Right hindlimb (tissue), 1 donor: ENCODE results near the gene REPS1.
"Not testable (repeated sequence)": the region's sequence is repeated elsewhere in the genome, so short reads cannot be mapped to it uniquely, and the experiment has no call there.

Experiments used
- DNase-seq: peaks from one replicate; pipeline ENCODE4 v3.0.0-alpha.2; 2018

REPS1 gene

DNA sequence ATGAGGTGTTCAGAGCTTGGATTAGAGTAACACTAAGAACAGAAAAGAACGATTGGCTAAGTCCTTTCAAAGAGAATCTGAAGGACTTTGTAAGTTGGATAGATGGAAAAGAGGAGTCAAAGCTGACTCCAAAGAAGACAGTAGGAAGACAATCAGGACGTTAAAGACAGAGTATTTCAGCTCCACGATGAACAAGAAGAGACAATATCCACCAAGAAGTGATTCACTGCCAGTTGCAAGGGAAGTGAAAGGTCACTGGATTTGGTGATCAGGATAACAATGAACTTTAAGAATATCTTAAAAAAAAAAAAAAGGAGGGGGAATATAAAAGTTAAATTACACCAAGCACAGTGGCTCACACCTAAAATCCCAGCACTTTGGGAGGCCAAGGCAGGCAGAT lies 17.9 kb downstream of the REPS1 start:
- DNase-seq: no peak

GRCh38 chr6:138966870-138967269 lies 21.2 kb downstream of the REPS1 start:
- no peak for DNase-seq

GRCh38 chr6:138965971-138966370 lies 22.1 kb downstream of the REPS1 start:
- DNase-seq: no peak

DNA sequence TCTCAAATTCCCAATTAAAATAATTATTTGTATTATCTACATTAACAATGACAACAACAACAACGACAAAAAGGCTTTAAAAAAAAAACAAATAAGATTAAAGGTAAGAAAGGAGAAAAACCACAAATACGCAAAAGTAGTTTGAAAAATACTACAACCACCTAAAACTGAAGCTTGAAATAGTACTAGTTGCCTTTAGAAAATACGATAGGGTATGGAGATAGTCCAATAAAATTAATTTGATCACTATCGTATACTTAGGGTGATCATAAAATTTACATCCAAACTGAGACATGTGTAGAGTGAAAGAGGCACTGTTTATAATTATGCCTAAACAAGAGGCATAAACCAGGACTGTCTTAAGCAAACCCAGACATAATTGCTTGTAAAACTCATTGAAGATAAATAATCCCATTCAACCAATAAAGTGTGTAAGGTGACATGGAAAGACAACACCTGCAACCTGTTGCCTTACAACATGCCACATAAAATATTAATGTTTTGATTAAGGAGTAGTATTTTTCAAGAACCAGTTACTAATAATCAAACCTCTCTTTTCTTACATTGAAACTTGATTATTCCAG lies 22.7 kb downstream of the REPS1 start:
- DNase-seq: no peak

DNA sequence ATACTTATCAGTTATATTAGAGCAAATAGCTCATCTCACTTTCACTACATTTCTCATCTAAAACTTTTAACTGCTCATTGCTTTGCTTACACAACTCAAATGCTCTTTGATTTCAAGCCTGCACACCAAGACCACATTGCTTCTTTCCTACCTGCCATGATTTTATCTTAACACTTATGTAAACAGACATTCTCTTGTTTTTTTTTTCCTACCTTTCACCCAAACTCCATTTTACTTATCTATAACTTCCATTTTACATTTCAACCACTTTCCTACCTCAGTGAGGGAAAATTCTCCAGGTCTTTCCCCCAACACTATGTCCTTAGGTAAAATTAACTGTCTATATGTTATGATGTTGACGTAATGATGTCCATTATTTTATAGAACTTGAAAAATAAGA lies 24.0 kb downstream of the REPS1 start:
- no peak for DNase-seq

DNA sequence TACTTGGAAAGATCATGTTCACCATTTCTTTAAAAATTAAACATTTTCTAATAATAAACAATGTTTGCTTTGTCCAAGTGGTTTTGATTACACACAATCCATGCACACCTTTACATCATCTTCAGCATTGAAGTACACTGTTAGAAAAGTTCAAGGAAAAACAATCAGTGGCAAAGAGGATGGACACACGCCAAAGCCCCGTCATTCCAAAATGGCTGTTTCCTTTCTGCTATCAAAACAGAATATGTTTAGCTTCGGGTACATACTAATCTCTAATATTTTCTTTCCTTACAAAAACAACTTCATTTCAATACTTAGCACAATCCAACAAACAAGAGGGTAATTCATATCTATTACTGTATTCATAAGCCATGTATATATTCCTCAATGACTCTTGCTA lies 24.5 kb downstream of the REPS1 start:
- DNase-seq: no peak

DNA sequence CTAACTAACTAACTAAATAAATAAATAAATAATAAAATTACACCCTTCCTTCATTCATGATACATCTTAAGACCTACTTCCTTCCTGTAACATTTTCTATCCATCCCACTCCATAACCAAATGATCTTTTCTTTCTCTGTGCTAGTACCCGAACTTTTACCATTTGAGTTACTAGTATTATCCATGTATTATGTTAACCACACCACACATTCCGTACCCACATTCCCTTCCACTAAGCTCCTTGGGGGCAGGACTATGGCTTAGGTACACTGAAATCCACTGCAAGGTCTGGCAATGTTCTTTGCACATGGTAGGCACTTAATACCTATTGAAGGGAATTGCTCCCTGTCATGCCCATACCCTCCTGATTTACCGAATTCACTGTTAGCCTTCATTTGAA lies 24.9 kb downstream of the REPS1 start:
- DNase-seq: no peak

DNA sequence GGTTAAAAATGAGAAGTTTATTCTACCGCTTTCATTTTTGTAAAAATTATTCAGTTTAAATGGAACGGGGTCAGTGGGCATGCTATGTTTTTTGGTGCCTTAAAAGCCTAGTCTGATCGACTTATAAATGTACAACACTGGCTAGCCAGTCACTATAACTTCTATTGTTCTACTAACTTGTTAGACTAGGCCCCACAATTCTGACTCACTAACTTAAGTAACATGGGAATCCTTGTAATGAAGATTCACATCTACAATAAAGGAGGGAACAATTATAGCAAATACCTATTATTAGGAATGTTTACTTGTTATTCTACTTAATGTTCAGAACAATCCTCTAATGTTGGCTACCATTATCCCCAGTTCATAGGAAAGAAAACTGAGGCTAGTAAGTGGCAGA lies 28.5 kb downstream of the REPS1 start:
- DNase-seq: no peak

- DNase-seq: no peak
Observed at GRCh38 chr6:138958595-138958994, 29.5 kb downstream of the REPS1 start.

- DNase-seq: no peak
Observed at GRCh38 chr6:138957903-138958302, 30.1 kb downstream of the REPS1 start.

DNA sequence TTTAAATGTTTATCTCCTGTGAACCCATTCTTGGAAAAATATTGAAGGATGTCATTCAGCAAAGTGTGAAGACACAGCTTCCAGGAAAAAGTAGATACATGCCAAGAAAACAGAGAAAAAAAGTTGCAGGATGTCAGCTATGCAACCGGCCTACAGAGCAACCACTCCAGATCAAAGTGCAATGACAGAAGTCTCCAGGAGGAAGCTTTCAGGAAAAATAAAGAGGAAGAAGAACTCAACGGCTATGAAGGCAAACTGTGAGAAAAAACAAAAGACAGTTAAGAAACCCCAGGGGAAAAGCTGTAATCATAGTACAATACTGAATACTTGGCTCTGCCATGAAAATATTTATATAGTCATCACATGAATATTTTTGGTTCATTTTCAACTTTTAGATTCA lies 30.6 kb downstream of the REPS1 start:
- DNase-seq: no peak

DNA sequence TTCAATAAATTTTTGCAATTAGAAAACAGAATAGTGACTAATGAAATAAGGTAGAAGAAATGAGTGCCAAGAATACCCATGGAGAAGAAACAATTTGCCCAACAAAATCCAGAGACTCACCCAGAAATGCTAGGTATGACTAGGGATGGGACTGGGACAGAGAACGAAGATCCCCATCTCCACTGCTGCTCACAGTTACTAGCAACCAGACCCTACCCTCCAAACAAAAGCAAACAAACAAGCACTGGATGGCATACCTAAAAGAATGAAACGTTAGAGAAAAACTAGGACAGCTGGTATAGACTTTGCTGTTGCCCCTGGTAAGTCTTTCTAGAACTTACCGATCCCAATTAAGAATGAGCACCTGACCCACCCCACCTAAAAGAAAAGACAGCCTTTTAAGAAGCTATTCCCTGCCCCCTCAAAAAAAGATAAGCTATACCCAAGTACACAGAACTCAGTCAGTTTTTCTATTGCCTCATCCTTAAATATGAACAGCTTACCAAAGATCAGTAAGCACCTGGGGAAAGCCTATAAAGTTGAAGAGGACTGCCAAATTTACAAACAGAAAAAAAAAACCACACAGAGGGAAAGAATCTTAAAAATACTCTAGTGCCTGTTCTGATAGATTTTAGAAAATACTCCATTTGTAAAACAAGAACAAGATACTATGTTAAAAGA lies 31.7 kb downstream of the REPS1 start:
- DNase-seq: no peak

DNA sequence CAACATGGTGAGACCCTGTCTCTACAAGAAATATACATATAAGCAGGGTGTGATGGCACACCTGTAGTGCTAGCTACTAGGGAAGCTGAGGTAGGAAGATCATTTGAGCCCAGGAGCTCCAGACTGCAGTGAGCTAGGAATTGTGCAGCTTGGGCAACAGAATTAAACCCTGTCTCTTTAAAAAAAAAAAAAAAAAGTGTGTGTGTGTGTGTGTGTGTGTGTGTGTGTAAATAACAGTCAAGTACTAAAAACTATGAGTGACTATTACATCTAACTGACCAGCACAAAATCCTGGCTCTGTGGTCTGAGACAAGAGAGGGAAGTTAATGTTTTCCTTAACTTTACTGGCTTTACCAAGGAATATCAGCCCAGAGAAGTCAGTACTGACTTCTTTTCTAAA lies 32.8 kb downstream of the REPS1 start:
- DNase-seq: no peak

DNA sequence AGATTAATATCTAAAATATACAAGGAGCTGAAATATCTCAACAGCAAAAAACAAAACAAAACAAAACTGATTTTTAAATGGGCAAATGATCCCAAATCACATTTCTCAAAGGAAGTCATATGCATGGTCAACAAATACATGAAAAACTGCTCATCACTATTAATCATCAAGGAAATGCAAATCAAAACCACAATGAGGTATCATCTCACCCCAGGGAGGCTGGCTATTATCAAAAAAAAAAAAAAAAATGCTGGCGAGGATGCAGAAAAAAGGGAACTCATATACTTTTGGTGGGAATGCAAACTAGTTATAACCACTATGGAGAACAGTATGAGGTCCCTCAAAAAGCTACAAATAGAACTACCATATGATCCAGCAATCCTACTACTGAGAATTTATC lies 34.6 kb downstream of the REPS1 start:
- no peak for DNase-seq

DNA sequence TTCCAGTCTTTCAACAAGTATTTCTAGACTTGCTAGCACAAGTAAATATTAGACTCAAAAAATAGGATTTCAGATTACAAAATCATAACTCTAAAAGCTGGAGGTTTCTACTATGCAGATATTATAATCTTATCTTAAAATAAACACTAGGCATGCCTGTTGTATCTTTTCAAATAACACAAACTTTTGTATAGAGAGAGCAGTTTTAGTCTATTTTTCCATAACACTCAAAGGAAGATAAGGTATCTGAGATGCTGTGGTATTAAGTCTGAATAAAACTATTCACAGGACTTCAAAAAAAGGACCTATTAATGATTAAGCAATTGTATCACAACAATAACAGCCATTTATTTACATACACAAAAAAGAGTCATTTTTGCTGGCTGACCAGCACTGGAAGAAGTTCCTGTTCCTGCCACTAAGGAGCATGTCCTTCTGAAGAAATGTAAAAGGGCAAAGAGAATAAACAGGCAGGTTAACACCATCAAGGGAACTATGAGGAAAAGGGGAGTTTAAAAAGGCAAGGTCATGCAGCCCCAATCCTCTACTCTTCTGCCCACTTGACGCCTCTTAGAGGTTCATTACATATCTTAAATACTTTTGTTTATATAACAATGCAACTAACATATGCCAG lies 39.4 kb downstream of the REPS1 start:
- DNase-seq: no peak

DNA sequence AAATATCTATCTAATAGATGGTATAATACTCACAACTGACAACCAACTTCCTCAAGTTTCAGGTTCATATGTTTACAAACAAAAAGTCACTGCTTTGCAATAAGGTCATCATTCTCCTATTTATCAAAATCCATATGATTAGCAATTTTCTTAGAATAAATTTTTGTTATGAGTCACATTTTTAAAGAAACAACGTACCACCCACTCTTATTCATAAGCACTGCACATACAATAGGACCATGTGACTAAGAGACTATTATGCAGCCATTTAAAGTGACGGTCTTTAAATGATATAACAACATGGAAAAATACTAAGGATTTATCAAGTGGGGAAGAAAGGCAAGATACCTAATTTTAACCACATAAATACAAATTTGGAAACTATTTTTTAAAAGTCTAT lies 40.0 kb downstream of the REPS1 start:
- no peak for DNase-seq

DNA sequence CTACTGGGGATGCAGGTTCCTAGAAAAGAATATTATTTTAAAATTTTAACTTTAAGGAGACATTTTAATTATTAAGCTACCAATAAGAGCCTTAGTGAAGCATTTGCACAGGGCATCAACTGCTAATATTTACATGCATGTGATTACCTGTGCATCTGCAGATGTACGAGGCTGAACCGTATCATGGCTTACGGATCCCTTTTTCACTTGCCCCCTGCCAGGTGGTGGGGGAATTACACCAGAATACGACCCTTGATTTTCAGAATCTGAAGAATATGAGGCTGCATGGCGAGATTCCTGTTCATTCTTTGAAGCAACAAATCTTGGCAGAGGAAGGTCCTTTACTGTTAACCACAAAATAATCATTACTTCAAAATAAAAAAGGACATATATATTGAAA lies 42.7 kb downstream of the REPS1 start:
- no peak for DNase-seq

GRCh38 chr6:138944412-138944811 lies 43.6 kb downstream of the REPS1 start:
- DNase-seq: no peak

DNA sequence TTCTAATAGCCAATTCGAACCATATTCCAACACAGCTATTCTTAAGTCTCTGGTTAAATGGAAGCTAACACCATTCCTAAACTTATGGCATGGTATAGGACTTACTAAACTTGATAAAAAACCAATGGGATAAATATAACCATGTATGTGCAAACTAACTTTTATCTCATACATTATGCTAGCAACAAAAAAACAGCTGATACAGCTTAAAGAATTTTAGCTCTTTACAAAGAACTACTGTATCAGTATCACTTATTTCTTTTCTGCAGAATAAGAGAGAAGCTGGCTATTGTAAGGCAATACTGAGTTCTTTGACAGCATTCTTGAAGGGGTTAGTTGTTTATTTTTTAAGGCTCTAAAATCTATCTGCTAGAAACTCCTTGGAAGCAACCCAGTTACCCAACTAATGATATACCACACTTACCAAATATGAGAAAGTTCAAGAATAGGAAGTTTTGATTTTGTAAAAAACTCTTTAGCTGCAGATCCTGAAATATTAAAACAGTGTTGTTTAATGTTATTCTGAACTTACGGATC lies 44.9 kb downstream of the REPS1 start:
- no peak for DNase-seq

DNA sequence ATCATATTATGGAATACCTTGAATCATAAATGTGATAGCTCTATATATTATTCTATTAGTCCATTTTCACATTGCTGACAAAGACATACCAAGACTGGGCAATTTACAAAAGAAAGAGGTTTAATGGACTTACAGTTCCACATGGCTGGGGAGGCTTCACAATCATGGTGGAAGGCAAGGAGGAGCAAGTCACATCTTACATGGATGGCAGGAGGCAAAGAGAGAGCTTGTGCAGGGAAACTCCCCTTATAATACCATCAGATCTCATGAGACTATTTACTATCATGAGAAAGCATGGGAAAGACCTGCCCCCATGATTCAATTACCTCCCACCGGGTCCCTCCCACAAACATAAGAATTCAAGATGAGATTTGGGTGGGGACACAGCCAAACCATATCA lies 51.2 kb downstream of the REPS1 start:
- not testable (repeated sequence) for DNase-seq

- no peak for DNase-seq
Observed at GRCh38 chr6:138931660-138932059, 56.4 kb downstream of the REPS1 start.

DNA sequence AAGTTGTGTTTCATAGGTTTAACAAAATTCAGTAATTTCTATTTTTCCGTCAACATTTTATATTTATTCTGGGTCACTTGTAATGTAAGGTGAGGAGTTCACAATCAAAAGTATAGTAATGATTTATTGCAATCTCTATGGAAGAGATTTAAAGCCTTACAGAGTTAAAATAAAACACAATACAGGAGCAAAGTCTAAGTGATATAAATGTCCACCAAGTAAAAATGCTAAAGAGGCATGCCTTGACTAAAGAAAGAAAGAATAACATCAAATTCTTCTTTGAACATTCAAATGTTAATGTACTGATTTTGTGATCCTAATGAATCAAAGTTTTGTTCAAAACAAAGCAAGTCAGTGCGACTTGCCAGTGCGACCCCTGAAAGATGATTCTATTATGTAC lies 61.5 kb downstream of the REPS1 start:
- DNase-seq: no peak

- no peak for DNase-seq
Observed at GRCh38 chr6:138925806-138926205, 62.2 kb downstream of the REPS1 start.

- no peak for DNase-seq
Observed at GRCh38 chr6:138923561-138923960, 64.5 kb downstream of the REPS1 start.
